SHP77 treated with DMSO at 0.1 percent for 48 hours (cell line): ENCODE results near the gene CABCOCO1.
"Not testable (repeated sequence)": the region's sequence is repeated elsewhere in the genome, so short reads cannot be mapped to it uniquely, and the experiment has no call there.

Experiments
- DNase-seq: peaks from one replicate; lab custom pipeline; 2025; lab: John Stamatoyannopoulos, UW

Gene CABCOCO1

DNA sequence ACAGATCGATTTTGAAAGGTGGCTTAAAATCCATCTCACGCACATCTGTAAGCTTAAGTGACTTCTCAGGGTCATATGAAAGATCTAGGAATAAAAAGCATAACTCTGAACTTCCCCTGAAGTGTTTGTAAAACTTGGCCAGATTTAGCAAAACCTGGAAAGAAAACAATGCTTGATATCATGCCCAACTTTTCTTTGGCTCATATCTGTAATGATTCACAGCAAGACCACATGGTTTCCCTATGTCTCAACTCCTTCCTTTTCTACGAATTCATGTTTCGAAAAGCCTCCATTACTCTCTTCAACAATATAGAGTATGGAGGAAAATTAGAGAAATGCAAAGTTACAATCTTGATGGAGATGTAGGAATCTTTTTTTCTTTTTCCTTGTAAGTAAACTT lies 20.1 kb upstream of the CABCOCO1 start:
- no peak for DNase-seq

DNA sequence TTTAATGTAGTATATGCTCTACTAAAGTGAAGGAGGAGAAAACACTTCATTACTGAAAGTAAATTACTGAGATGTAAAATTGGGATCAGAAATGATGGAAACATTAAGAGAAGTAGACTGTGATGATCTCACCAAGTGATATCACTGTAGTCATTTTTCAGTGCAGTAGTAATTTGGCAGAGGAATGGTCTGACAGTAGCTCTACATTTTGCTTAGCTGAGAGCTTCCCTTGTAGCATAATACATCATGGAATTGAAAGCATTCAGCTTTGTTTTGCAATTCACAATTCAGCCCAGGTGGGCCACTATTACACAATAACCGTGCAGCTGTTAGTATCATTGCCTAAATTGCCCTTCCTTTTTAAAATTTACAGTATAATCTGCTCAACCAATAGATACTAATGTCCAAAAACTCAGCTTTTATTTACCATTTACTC lies 19.4 kb upstream of the CABCOCO1 start:
- DNase-seq, result no peak

DNA sequence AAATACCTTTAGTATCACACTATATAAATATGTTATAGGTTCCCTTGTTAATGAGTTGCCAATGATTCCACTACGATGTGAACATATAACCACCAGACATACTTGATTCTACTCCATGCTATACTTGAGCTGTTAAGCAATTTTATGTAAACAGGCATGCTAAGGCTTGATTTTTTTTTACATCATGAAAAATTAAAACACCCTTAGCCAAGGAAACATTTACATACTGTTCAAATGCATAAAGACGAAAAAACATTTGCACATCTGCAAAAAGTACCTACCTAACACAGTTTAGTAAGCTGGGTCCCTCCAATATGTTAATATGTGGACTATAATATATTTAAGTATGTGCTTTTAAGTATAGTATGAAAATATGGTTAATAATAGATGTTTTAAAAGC lies 9.0 kb upstream of the CABCOCO1 start:
- DNase-seq, result no peak

DNA sequence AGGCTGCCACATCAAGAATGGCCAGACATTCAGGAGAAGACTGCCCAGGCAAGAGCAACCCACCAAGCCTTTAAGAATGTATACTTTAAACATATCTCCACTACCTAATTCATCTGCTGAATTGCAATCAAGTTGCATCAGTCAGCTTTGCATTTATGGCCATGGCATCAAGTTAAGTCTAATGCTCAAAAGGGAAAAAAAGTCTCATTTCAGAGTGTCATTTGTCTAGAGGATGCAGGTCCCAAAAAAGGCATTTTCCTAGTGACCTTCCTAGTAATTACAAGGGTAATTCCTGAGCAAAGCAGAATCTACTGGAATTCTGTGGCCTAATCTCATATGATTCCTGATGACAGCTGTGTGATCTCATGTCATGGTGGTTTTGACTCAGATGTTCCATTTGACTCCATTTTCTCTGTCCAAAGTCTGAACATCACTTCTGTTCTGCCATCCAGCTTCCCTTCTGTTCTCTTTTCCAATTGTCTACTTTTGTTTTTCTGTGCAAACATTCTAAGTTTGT lies 7.3 kb upstream of the CABCOCO1 start:
- DNase-seq, result no peak

DNA sequence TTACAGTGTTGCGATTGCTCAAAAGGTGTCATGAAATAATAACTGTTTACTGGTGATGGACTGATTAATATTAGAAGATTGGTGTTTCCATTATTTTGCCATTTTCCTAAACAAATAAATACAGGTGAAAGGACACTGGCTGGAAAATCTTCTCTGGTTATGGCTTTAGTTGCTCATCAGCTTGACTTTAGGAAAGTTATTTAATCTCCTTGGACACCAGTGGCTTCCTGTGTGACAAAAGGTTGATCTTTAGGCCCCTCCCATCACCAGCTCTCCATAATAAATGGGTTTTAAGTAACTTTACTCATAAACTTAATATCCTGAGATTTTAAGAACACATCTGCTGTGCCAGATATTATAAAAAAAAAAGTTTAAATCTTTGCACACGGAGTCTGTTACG lies 737 bp downstream of the CABCOCO1 start:
- DNase-seq, result no peak

DNA sequence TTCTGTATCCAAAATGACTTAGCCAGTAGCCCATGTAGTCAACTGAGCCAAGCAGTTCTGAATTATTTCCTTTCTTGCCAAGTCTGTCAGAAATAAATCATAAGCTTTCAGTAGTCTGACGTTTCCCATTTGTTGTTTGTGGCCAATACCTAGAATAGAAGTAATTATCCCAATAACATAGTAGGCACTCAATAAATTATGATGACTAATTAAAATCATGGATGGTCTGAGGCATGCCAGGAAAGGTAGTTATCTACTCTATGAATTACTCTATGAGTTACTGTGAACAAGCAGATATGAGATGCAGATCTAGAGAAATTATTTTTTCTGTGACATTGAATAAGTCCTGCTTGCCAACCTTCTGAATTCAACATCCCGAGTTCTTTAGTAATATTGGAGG lies 2.3 kb downstream of the CABCOCO1 start:
- DNase-seq, result no peak

DNA sequence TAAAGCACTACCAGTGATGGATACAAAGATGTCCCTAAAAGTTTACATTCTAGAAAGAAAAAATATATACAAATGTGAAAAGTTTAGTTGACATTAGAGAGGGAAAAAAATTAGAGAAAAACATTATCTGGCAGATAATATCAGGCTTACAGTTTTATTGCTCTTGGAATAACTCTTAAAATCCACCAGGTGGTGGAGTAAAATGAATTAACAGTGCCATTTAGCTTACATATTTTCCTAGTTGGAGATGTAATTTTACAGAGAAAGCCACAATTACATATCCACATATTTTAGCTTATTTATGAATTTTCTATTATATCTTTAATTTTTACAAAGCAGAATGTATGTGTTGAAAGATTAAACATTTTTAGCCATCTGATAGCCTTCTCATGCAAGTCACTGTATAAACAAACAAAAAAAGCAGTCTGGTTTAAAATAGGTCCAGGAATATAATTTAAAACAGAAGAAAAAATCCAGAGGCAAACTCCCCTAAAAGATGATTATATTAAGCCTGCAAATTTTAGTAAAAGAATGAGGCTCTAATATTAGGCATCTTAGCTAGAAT lies 6.5 kb downstream of the CABCOCO1 start:
- no peak for DNase-seq

DNA sequence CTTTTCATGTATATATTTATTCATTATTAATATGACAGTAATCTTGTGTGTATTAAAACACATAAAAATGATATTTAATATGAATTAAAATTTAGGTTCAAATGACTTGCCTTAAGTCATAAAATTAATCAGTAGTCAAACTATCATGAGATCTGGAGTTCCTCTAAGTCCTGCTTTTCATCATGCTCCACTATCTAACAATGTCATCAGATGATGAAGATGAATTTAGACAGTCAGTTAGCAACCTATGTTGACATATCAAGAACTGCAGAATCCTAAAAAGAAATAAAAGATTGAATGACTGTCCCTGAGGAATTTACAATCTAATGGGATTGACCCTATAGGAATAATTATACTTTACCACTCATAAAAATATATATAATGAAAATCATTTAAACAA lies 7.1 kb downstream of the CABCOCO1 start:
- no peak for DNase-seq

DNA sequence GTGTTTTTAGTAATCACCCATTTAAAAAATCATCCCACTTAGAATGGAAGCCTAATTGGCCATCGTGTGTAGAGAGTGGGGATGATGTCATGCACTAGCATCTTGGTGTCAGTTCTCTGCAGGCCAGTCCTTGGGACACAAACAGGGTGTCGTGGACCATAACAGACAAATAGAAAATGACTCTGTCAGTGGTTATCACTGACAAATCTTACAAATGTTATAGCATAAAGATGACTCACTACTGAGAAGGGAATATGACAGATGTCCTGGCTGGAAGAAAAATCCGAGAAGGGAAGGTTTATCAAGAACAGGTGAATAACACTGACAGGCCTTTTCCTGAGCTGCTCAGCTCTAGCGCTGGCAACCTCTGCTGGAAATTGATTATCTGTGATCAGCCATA lies 10.6 kb downstream of the CABCOCO1 start:
- DNase-seq, result no peak

DNA sequence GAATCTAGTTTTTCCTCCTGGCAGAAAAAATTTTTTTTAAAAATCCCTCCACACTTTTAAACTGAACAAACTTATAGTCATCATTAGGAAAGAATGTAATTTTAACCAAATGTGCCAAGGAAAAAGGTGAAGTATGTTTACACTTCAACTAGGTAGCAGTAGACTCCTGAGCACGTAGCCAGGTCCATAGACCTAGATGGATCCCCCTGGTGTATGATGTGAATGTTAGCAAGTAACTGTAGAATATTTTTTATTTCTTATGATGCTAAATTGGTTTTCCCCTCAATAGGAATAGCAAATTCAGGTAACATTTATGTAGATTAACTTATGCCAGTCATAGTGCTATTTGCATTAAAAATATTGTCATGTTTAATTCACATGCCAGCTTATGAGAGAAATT lies 19.6 kb downstream of the CABCOCO1 start:
- no peak for DNase-seq

DNA sequence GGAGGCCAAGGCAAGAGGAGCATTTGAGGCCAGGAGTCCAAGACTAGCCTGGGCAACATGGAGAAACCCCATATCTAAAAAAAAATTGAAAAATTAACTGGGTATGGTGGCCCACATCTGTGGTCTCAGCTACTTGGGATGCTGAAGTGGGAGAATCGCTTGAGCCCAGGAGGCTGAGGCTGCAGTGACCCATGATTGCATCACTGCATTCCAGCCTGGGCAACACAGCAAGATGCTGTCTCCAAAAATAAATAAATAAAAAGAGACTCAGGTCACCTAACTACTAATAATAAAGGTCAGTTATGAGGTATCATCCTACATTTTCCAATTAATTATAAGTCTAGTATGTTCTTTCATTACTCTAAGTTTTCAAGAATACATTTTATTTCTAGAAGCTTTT lies 20.6 kb downstream of the CABCOCO1 start:
- DNase-seq, result no peak

DNA sequence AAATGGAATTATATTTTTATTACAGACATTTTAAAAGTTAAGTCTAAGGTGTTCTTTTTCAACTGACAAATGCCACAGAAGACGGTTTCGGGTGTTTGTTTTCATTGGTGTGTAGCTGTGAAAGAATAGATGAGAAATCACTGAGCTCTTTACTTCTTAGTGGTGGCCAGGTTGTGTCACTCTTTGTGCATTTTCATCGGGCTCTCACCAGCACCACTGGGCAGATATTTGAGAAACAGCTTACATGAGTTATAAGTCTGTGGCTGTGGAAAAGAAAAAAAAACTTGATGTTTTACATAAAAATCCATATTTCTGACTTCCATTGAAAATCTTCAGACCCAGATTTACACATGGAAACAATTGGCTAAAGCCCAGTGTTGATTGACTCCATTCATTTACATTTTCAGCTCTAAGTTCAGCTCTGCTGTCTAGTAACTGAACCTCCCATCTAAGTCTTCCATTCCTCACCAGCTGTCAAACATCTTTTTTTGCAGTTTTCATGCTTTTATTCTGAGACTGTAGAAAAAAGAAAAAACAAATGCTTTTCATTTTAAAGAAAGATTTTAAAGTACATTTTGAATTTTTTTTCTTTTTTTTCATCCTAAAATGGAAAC lies 22.3 kb downstream of the CABCOCO1 start:
- DNase-seq, result no peak

DNA sequence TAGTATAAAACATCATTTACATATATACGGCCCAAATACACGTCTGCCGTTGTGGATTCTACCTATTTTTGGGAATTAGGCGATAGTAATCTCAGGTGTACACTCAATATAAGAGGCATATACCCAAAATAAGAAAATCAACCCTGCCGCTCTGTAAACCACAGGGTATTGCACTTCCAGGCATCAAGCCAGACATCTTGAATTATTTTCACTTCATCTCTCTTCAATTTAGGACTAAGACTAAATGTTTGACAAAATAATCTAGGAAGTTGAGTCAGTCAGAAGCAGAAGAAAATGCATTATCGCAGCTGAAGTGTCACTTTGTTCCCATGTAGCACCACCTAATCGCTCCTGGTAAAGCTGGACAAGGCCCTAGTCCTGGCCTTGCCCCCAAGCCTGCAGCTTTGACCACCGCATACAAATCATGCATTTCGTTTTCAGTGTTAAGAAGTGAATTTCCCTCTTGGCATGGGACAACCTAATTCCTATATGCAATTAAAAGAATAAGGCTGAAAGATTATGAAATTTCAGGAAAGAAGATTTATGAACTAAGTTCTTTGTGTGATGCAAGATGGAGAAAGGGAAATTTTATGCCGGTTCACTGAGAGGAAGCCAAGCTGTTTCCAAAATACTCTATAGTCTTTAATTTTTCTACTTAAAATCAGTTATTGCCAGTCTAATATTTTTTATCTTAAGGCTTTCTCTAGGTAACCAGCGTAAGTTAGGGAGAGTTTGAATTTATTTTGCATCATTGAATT lies 26.0 kb downstream of the CABCOCO1 start:
- no peak for DNase-seq

DNA sequence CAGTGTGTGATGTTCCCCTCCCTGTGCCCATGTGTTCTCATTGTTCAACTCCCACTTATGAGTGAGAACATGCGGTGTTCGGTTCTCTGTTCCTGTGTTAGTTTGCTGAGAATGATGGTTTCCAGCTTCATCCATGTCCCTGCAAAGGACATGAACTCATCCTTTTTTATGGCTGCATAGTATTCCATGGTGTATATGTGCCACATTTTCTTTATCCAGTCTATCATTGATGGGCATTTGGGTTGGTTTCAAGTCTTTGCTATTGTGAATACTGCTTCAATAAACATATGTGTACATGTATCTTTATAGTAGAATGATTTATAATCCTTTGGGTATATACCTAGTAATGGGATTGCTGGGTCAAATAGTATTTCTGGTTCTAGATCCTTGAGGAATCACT lies 28.9 kb downstream of the CABCOCO1 start:
- DNase-seq, result not testable (repeated sequence)

DNA sequence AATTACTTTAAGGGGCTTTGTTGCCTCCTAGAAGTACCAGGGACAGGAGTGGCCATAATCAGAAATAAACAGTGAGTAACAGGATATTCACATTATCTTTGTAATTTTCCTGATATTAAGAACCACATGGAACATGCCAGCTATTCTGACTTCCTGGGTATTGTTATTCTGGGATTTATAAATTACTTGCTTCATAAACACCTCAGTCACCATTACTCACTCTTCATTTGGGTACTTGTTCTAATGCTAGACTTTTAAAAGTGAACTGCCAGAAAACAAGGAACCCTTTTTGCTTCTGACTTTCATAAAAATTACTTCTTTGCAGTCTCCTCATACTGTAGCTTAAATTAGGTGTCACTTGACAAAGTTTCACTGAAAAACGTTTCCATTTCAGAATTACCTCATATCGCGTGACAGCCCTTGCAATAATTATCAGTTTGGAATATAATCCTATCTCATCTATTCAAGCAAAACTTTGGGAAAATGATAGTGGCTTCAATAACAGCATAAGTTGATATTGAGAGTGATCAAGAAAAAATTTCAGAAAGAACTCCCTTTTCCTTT lies 29.8 kb downstream of the CABCOCO1 start:
- no peak for DNase-seq

DNA sequence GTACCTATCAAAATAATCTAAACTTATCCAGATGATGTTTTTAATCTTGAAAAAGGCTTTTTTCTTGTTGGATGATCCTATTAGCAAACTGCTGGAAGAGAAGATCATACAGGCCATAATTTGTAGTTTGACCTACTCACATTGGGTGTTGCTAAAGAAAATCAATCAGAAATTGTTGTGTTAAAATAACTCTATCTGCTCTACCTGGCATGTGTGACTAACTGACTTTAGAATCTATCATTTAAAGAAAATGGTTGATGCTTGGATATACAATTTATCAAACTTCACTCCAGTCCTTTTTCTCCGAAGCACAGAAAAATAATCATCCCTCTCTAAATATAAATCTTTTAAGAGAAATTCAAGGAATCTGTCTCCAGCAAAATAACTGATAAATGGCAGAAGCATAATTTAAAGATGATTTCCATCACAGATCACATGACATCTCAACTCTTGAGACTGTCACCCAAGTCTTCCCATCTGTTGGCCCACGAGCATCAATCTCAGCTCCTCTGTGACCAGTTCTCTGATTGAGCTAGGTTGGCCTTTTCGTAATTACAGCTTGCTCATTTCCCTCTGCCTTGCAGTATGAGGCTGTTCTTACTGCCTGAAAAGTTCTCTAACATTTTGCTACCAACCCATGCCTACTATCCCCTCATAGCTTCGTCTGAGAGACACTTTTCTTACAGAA lies 36.4 kb downstream of the CABCOCO1 start:
- DNase-seq, result no peak

DNA sequence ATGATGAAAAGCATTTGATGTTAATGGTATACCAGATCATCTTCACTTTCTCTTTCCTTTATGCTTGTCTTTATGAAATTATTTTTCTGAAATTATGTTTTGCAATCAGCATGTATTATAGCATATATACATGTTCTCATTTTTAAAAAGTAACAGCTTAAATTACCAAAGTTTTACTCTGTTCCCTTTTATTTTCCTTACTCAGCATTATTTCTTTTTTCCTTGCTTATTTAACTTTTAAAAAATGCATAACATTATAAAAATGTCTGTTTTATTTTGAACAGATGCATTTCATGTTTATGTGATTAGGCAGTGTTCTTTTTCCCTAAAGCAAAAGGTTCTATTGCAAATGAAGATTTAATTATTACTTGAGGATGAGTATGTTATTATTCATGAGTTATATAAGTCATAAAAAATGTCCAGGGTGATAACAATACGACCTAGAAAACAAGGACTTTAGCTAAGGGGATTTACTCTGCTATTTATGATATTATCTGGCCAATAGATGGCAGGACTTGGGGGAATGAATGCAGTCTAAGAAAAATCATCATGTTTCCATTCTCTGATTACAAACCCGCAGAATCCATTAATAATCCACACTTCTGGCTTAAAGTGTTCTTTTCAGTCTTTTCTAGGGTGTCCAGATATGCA lies 38.5 kb downstream of the CABCOCO1 start:
- DNase-seq, result no peak

DNA sequence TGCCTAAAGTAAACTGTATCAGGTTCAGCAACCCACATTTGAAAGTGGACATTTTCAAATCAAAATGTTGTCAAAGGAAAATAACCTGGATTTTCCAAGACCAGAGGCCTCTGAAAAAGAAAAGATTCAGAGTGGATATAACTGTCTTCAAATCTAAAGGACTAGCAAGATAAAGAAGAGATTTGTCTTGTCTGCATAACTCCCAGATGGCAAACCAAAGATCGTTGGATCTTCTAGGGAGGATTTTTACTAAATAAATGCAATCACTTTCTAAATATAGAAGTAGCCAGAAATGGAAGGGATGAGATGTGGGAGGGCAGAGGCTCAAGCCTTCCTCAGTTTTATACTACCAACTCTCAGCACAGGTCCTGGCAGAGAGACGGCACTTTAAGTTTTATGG lies 39.0 kb downstream of the CABCOCO1 start:
- DNase-seq, result no peak

DNA sequence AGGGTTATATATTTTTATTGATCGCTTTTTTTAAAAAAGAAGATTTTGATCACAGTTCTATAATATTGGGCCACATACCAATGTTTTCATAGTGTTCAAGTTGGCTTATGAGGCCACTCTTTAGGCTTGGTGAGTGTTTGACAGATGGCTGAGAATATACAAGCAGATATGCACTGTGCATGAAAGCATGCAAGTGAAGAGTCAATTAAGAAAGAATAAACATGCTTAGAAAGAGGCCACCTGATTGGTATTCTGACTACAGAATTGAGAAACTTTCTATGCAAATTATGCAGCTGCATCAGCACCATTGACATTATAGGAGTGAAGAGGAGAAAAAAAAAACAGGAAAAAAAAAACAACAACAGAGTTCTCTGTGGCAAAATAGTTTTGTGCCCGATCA lies 39.9 kb downstream of the CABCOCO1 start:
- DNase-seq, result no peak

DNA sequence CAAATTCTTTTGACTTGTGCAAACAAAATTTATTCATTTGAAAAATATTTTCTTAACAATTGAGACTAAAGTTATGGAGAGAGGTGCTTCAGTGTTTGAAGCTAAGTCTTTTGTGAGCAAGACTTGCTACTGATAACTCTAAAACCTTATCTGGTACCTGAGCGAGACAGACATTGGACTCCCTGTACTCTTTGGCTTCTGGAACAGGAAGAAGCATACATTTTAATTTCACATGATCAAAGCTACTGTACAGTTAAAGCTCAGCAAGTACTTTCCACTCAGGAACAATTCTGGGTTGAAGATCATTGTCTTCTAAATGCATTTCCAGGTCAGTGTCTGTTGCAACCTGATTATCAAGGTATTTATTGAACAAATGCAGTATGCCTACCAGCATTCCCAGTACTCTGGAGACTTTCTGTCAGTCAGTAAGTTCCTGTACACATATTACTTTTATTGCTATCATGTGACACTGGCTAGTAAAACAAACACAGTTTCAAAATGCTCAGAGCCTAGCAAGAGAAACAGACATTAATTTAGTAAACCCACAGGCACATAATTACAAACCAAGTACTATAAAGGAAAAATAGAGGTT lies 42.4 kb downstream of the CABCOCO1 start:
- DNase-seq, result no peak

DNA sequence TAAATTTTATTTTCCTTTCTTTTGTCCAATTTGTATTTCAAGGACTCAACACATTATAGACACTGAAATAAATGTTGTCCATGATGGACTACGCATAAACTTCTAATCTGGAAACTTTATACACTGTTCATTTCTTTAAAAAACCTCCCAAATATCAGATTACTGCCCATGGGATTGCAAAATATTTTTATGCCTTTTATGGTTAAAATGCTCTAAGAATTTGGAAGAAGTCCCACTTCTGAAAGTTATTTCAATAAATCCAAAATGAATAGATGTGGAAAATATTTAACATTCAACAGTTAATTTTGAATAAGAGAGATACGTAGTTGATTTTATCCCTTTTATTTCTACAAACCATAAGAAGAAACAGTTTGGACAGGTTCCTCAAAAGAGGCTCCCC lies 46.1 kb downstream of the CABCOCO1 start:
- DNase-seq, result no peak

DNA sequence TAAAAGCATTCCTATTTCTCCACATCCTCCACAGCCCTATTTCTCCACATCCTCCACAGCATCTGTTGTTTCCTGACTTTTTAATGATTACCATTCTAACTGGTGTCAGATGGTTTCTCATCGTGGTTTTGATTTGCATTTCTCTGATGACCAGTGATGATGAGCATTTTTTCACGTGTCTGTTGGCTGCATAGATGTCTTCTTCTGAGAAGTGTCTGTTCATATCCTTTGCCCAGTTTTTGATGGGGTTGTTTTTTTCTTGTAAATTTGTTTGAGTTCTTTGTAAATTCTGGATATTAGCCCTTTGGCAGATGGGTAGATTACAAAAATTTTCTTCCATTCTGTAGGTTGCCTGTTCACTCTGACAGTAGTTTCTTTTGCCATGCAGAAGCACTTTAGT lies 49.4 kb downstream of the CABCOCO1 start:
- not testable (repeated sequence) for DNase-seq
